Liver (tissue), 9 donors: ENCODE data around the gene AFDN. TPM values are rescaled to one million over a fixed set of nuclear protein-coding genes. Genes with fewer than 3 reads are reported as not detected.

Experiments
- DNase-seq: peaks from one replicate; pipeline ENCODE4 v3.0.0-alpha.2; 2017; ENCODE audit warnings: low spot score
- H3K27ac ChIP-seq, 2 donors: one replicate each; pipeline ENCODE4 v1.7.0; 2013; ENCODE audit warnings: inconsistent platforms in 2 of 2, low read length in 2 of 2, control low read depth in 1 of 2, low read depth in 1 of 2, mild to moderate bottlenecking in 1 of 2
- H3K27me3 ChIP-seq, 4 donors: one replicate each; pipeline versions ENCODE4 v1.6.1 to v1.7.0; 2013; ENCODE audit warnings: low read length in 3 of 4, inconsistent platforms in 1 of 4, mild to moderate bottlenecking in 1 of 4, moderate library complexity in 1 of 4; ENCODE audit not compliant: control insufficient read depth in 4 of 4, insufficient read depth in 4 of 4
- H3K36me3 ChIP-seq, 4 donors: one replicate each; pipeline versions ENCODE4 v1.6.1 to v1.7.0; 2013; ENCODE audit warnings: low read length in 3 of 4, mild to moderate bottlenecking in 3 of 4, low read depth in 1 of 4, moderate library complexity in 1 of 4; ENCODE audit not compliant: control insufficient read depth in 4 of 4, insufficient read depth in 3 of 4
- H3K4me1 ChIP-seq, 4 donors: one replicate each; pipeline versions ENCODE4 v1.6.1 to v1.7.0; 2013; ENCODE audit warnings: low read length in 3 of 4, mild to moderate bottlenecking in 3 of 4, moderate library complexity in 1 of 4; ENCODE audit not compliant: control insufficient read depth in 4 of 4, insufficient read depth in 4 of 4
- H3K4me3 ChIP-seq, 3 donors: one replicate each; pipeline versions ENCODE4 v1.6.1 to v1.7.0; 2013; ENCODE audit warnings: low read length in 3 of 3, control low read depth in 1 of 3, low read depth in 1 of 3, mild to moderate bottlenecking in 1 of 3
- H3K9ac ChIP-seq, 2 donors: one replicate each; pipeline ENCODE4 v1.7.0; 2013; ENCODE audit warnings: low read length in 2 of 2, mild to moderate bottlenecking in 2 of 2, moderate library complexity in 2 of 2, control low read depth in 1 of 2, low read depth in 1 of 2
- H3K9me3 ChIP-seq, 4 donors: one replicate each; pipeline versions ENCODE4 v1.6.1 to v1.7.0; 2013; ENCODE audit warnings: low read length in 3 of 4; ENCODE audit not compliant: control insufficient read depth in 4 of 4
- ATF3 ChIP-seq: IDR thresholded peaks from 2 replicates; pipeline ENCODE4 v1.6.1; 2016; ENCODE audit warnings: antibody characterized with exemption
- CTCF ChIP-seq: fragments of 150-350 bp; IDR thresholded peaks from 2 replicates; pipeline ENCODE4 v1.5.1; 2017; ENCODE audit warnings: improper control_type of control experiment, low read depth, low read length; ENCODE audit not compliant: missing input control
- EGR1 ChIP-seq, 2 donors: IDR thresholded peaks; 2 replicates each; pipeline ENCODE4 v1.6.1; 2016 to 2018; ENCODE audit warnings: antibody characterized with exemption in 2 of 2, low read depth in 2 of 2
- FOXA1 ChIP-seq: IDR thresholded peaks from 2 replicates; pipeline ENCODE4 v1.6.1; 2016; ENCODE audit warnings: antibody characterized with exemption
- FOXA2 ChIP-seq: IDR thresholded peaks from 2 replicates; pipeline ENCODE4 v1.6.1; 2016; ENCODE audit warnings: antibody characterized with exemption
- GABPA ChIP-seq, 2 donors: IDR thresholded peaks in 1 of 2; conservative IDR thresholded peaks in 1 of 2; 2 replicates each; pipeline ENCODE4 v1.6.1; 2016; ENCODE audit warnings: antibody characterized with exemption in 2 of 2, mild to moderate bottlenecking in 1 of 2, moderate library complexity in 1 of 2
- HNF4A ChIP-seq, 2 donors: conservative IDR thresholded peaks; 2 replicates each; pipeline ENCODE4 v1.6.1; 2016; ENCODE audit warnings: antibody characterized with exemption in 2 of 2, mild to moderate bottlenecking in 2 of 2
- HNF4G ChIP-seq: IDR thresholded peaks from 2 replicates; pipeline ENCODE4 v1.6.1; 2016; ENCODE audit warnings: antibody characterized with exemption
- JUND ChIP-seq, 2 donors: IDR thresholded peaks; 2 replicates each; pipeline ENCODE4 v1.6.1; 2016; ENCODE audit warnings: antibody characterized with exemption in 2 of 2
- MAX ChIP-seq: IDR thresholded peaks from 2 replicates; pipeline ENCODE4 v1.6.1; 2016; ENCODE audit warnings: antibody characterized with exemption
- NR2F2 ChIP-seq: IDR thresholded peaks from 2 replicates; pipeline ENCODE4 v1.6.1; 2016; ENCODE audit warnings: antibody characterized with exemption
- RAD21 ChIP-seq, 2 donors: IDR thresholded peaks; 2 replicates each; pipeline ENCODE4 v1.6.1; 2016; ENCODE audit warnings: antibody characterized with exemption in 2 of 2, mild to moderate bottlenecking in 2 of 2
- REST ChIP-seq: IDR thresholded peaks from 2 replicates; pipeline ENCODE4 v1.6.1; 2016; ENCODE audit warnings: antibody characterized with exemption, mild to moderate bottlenecking
- RXRA ChIP-seq, 2 donors: IDR thresholded peaks; 2 replicates each; pipeline ENCODE4 v1.6.1; 2017 to 2018; ENCODE audit warnings: antibody characterized with exemption in 2 of 2, mild to moderate bottlenecking in 1 of 2
- TAF1 ChIP-seq: conservative IDR thresholded peaks from 2 replicates; pipeline ENCODE4 v1.6.1; 2016; ENCODE audit warnings: antibody characterized with exemption, mild to moderate bottlenecking
- ZBTB33 ChIP-seq: IDR thresholded peaks from 2 replicates; pipeline ENCODE4 v1.6.1; 2016; ENCODE audit warnings: antibody characterized with exemption
- WGBS: extraction: QIAGEN DNeasy Blood & Tissue Kit; methylation state at CpG from one replicate; pipeline ENCODE4 v1.1.7; 2013; 5-methylcytosine and 5-hydroxymethylcytosine counted together
- polyA plus RNA-seq, 2 donors: library from polyadenylated mRNA; stranded (reverse) in 1 of 2; unstranded in 1 of 2; fragments of 200-250 nt in 1 of 2; fragments of >200 nt in 1 of 2; fragmentation: Nextera tagmentation in 1 of 2; extraction: Ambion mirVana in 1 of 2; gene quantifications; one replicate each; pipeline versions ENCODE4 v1.2.1 to v1.2.3, GENCODE V29; 2013 to 2015
- total RNA-seq, 2 donors: library from RNA; depleted of rRNA; stranded (reverse); fragments of >200 nt; gene quantifications; one replicate each; pipeline ENCODE4 v1.2.3, GENCODE V29; 2014
- donor health status: healthy.
- donor health status: healthy.
- donor health status: healthy.
- donor health status: healthy.
- donor health status: healthy.

The AFDN gene
- total and polyA plus RNA-seq, 4 donors: 21.3 to 145 (median 29.3) TPM

- no peak for TF ChIP-seq HNF4A (conservative IDR thresholded peaks at IDR 0.05)
- TF ChIP-seq ATF3: no peak
- TF ChIP-seq GABPA (IDR thresholded peaks at IDR 0.05 in 1 of 2, conservative IDR thresholded peaks at IDR 0.05 in 1 of 2): no peak
- no peak for TF ChIP-seq JUND (IDR thresholded peaks at IDR 0.05)
- TF ChIP-seq HNF4G: no peak
These were observed 12.6 kb downstream of the AFDN start (continued) for GRCh38 chr6:167839343-167839742.

GRCh38 chr6:167839755-167840154, 13.0 kb downstream of the AFDN start:
- H3K4me1 ChIP-seq: peaks cover 5 to 18% (median 12%) of the 10 kb centered on the region in 4 donors
- H3K27ac ChIP-seq: no peak overlapping the region
- TF ChIP-seq RXRA (IDR thresholded peaks at IDR 0.05): no peak
- no peak for TF ChIP-seq FOXA1
- TF ChIP-seq CTCF: no peak
- TF ChIP-seq ZBTB33: no peak
- no peak for TF ChIP-seq FOXA2
- no peak for TF ChIP-seq MAX
- no peak for TF ChIP-seq REST
- TF ChIP-seq HNF4A (conservative IDR thresholded peaks at IDR 0.05): no peak
- no peak for TF ChIP-seq GABPA (IDR thresholded peaks at IDR 0.05 in 1 of 2, conservative IDR thresholded peaks at IDR 0.05 in 1 of 2)
- H3K36me3 ChIP-seq: no peaks in the 10 kb centered on the region
- H3K27me3 ChIP-seq: no peaks in the 10 kb centered on the region
- 77% methylated on average over 6 of the region's 6 CpGs for WGBS
- no peak overlapping the region for H3K9ac ChIP-seq
- no peaks in the 10 kb centered on the region for H3K9me3 ChIP-seq
- no peak overlapping the region for H3K4me3 ChIP-seq
- DNase-seq: no peak

GRCh38 chr6:167840160-167840525, 13.4 kb downstream of the AFDN start:
- 83% methylated on average over 4 of the region's 4 CpGs for WGBS
- no peaks in the 10 kb centered on the region for H3K9me3 ChIP-seq
- H3K27me3 ChIP-seq: no peaks in the 10 kb centered on the region
- DNase-seq: no peak
- no peak overlapping the region for H3K27ac ChIP-seq
- H3K4me3 ChIP-seq: no peak overlapping the region
- no peak for TF ChIP-seq EGR1 (IDR thresholded peaks at IDR 0.05; ENCODE audit: low read depth in 2 of 2)
- no peak for TF ChIP-seq CTCF
- TF ChIP-seq ATF3: no peak
- no peak for TF ChIP-seq GABPA (IDR thresholded peaks at IDR 0.05 in 1 of 2, conservative IDR thresholded peaks at IDR 0.05 in 1 of 2)
- TF ChIP-seq HNF4G: no peak
- TF ChIP-seq RAD21 (IDR thresholded peaks at IDR 0.05): no peak
- no peak for TF ChIP-seq MAX
- no peak for TF ChIP-seq TAF1
- TF ChIP-seq FOXA2: no peak
- TF ChIP-seq ZBTB33: no peak
- TF ChIP-seq NR2F2: no peak
- peaks cover 5 to 18% (median 11%) of the 10 kb centered on the region in 4 donors for H3K4me1 ChIP-seq
- no peaks in the 10 kb centered on the region for H3K36me3 ChIP-seq
- H3K9ac ChIP-seq: no peak overlapping the region
